ENCODE results near the gene ZNF543. TPM values are rescaled to one million over a fixed set of nuclear protein-coding genes. Genes with fewer than 3 reads are reported as not detected.

The ZNF543 gene
- total and polyA plus RNA-seq, 3 donors from 2014 or later = 4.7 to 12.3 (median 11.3) TPM

- Histone ChIP-seq H3K4me3 (no peak overlapping the region), H3K36me3 (ENCODE audit: low read depth, missing control alignments) (no peaks in the 10 kb centered on the region), H3K4me1 (no peaks in the 10 kb centered on the region), H3K27ac (no peak overlapping the region), H3K27me3 (no peaks in the 10 kb centered on the region), H3K9me3 (no peaks in the 10 kb centered on the region)
- TF ChIP-seq POLR2A (IDR thresholded peaks at IDR 0.05) (no peak), CTCF (IDR thresholded peaks at IDR 0.05) (no peak)
- intact Hi-C loops (cut with DNase I; ENCODE audit: low total_unique reads) = no loop called here
- no peak for DNase-seq
- WGBS, 2 donors = 79 to 92% methylated on average over 6 to 7 of the region's 7 CpGs
Measured at GRCh38 chr19:57302727-57303401, 17.4 kb upstream of the ZNF543 start.

GRCh38 chr19:57305056-57305455, 15.2 kb upstream of the ZNF543 start:
- TF ChIP-seq POLR2A (IDR thresholded peaks at IDR 0.05) (no peak), CTCF (IDR thresholded peaks at IDR 0.05) (no peak)
- no peaks in the 10 kb centered on the region for H3K27me3 ChIP-seq
- no peaks in the 10 kb centered on the region for H3K4me1 ChIP-seq
- H3K27ac ChIP-seq = no peak overlapping the region
- no peak overlapping the region for H3K4me3 ChIP-seq
- H3K36me3 ChIP-seq (ENCODE audit: low read depth, missing control alignments) = no peaks in the 10 kb centered on the region
- no peak for DNase-seq
- intact Hi-C loops (cut with DNase I; ENCODE audit: low total_unique reads) = no loop called here
- 0 to 29% methylated on average over 1 of the region's 1 CpG for WGBS, 2 donors
- H3K9me3 ChIP-seq = no peaks in the 10 kb centered on the region

GRCh38 chr19:57308514-57308913, 11.8 kb upstream of the ZNF543 start:
- Histone ChIP-seq H3K36me3 (ENCODE audit: low read depth, missing control alignments) (no peaks in the 10 kb centered on the region), H3K27ac (no peak overlapping the region), H3K27me3 (no peaks in the 10 kb centered on the region), H3K4me1 (no peaks in the 10 kb centered on the region), H3K4me3 (no peak overlapping the region), H3K9me3 (no peaks in the 10 kb centered on the region)
- no peak for DNase-seq
- no peak for TF ChIP-seq CTCF (IDR thresholded peaks at IDR 0.05)
- no peak for TF ChIP-seq POLR2A (IDR thresholded peaks at IDR 0.05)
- intact Hi-C loops (cut with DNase I; ENCODE audit: low total_unique reads) = no loop called here

GRCh38 chr19:57310792-57311191, 9.5 kb upstream of the ZNF543 start:
- Histone ChIP-seq H3K4me1 (no peaks in the 10 kb centered on the region), H3K27me3 (no peaks in the 10 kb centered on the region), H3K4me3 (no peak overlapping the region), H3K27ac (no peak overlapping the region), H3K9me3 (no peaks in the 10 kb centered on the region), H3K36me3 (ENCODE audit: low read depth, missing control alignments) (no peaks in the 10 kb centered on the region)
- intact Hi-C loops (cut with DNase I; ENCODE audit: low total_unique reads) = no loop called here
- DNase-seq = no peak
- WGBS, 2 donors = 76 to 85% methylated on average over 2 of the region's 2 CpGs
- TF ChIP-seq POLR2A (IDR thresholded peaks at IDR 0.05) (no peak), CTCF (IDR thresholded peaks at IDR 0.05) (no peak)

- no peak for TF ChIP-seq CTCF (IDR thresholded peaks at IDR 0.05)
- TF ChIP-seq POLR2A (IDR thresholded peaks at IDR 0.05) = no peak
- intact Hi-C loops (cut with DNase I; ENCODE audit: low total_unique reads) = no loop called here
- Histone ChIP-seq H3K9me3 (no peaks in the 10 kb centered on the region), H3K27ac (no peak overlapping the region), H3K4me3 (no peak overlapping the region), H3K27me3 (no peaks in the 10 kb centered on the region), H3K36me3 (ENCODE audit: low read depth, missing control alignments) (no peaks in the 10 kb centered on the region), H3K4me1 (no peaks in the 10 kb centered on the region)
- DNase-seq = no peak
- 78 to 82% methylated on average over 4 of the region's 4 CpGs for WGBS, 2 donors
Measured at GRCh38 chr19:57314146-57314545, 6.1 kb upstream of the ZNF543 start.
